Measurements from ENCODE around the gene RBMS2. TPM values are rescaled to one million over a fixed set of nuclear protein-coding genes. Genes with fewer than 3 reads are reported as not detected.
A peak's percentile ranks its signal among the peaks of the same experiment; 100 is the strongest.

RBMS2 gene
- total RNA-seq, 1 donor from 2014 or later = 7.9 TPM

DNA sequence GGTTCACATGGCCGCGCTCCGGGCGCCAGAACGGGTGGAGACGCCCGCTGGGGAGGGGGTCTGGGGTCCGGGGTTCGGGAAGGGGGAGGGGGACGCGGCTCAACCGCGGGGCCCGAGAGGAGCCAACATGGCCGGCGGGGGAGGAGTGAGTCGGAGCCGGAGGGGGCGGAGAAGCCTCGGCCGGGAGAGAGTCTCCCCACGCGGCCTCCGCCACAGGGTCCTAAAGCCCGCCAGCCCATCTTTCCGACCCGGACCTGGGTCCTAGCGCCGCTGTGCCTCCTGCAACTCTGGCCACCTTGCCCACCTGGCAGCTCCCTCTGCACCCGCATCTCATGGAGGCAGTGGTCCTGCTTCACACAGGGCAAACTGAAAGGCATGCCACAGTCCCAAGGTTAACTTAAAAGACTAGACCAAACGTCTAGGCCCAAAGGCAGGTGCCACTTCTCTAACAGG is 108.6 kb downstream of the RBMS2 start, which contains the start of gene BAZ2A:
TSS of gene BAZ2A (minus strand) at position 147 of the 453 bp plus-strand sequence. CDS start 12,796 bp downstream, outside the sequence.
- Mint-ChIP-seq H3K27ac (peak within 1 kb of the TSS; percentile 94), H3K27me3 (ENCODE audit: low read depth) (no peaks in the 10 kb centered on the region), H3K4me3 (ENCODE audit: low read depth) (peak within 1 kb of the TSS; percentile 99), H3K4me1 (ENCODE audit: low read depth) (peaks cover 61% of the 10 kb centered on the region), H3K9me3 (no peaks in the 10 kb centered on the region), H3K36me3 (ENCODE audit: low read depth) (peaks cover 30% of the 10 kb centered on the region)
- intact Hi-C loops (cut with micrococcal nuclease) = loop anchor here (5.0 to 10.0 kb wide), 2 partner anchors 513 to 705 kb away; partner anchors contain the start of genes PYM1, RPL41 and ZC3H10
- peak; percentile 81 for DNase-seq (ENCODE audit: low spot score)

DNA sequence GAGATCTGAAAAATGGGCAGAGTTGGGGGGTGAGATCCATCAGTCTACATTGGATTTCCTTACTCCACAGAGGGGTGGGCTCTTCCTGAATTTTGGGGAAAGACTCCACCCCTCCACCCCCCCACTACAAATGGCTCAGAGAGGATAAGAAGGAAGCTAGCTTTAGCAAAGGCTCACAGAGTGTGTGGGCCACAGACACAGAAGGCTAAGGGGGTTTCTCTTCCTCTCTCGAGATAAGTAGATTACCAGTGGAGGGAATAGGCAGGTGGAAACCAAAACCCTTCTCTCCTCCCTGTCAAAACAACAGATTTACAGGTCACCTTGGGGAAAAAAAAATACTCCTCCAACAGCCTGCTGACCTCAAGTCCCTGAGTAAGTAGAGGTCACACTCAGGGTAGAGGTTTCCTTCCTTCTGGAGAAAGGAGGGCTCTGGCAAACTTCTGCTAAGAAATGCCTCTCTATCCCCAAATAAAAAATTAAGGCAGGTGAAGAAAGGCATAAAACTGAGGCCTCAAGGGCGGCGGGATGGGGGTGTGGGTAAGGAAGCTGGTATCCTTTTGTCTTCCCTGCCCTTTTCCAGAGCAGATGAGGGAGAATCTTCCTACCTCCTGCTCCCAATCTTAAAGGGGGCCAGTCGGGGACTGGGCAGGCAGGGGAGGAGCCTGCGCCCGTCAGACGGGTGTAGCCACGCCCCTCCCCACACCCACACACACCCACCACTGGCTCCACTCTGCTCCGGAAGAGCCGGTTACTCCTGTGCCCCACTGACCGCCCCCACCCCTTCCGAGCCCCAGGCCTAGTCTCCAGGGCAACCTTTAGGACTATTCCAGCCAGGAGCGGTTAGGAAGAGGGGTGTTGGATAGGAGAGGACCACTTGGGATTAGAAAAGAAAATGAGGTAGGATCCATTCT is 110.4 kb downstream of the RBMS2 start:
- no peaks in the 10 kb centered on the region for H3K9me3 Mint-ChIP-seq
- peaks cover 62% of the 10 kb centered on the region for H3K4me1 Mint-ChIP-seq (ENCODE audit: low read depth)
- intact Hi-C loops (cut with micrococcal nuclease) = loop anchor here (5.0 to 10.0 kb wide), 2 partner anchors 515 to 707 kb away; partner anchors contain the start of genes PYM1, RPL41 and ZC3H10
- H3K4me3 Mint-ChIP-seq (ENCODE audit: low read depth) = peak overlapping the region; percentile 68
- DNase-seq (ENCODE audit: low spot score) = peak; percentile 62
- H3K36me3 Mint-ChIP-seq (ENCODE audit: low read depth) = peaks cover 19% of the 10 kb centered on the region
- peak overlapping the region; percentile 79 for H3K27ac Mint-ChIP-seq
- no peaks in the 10 kb centered on the region for H3K27me3 Mint-ChIP-seq (ENCODE audit: low read depth)

DNA sequence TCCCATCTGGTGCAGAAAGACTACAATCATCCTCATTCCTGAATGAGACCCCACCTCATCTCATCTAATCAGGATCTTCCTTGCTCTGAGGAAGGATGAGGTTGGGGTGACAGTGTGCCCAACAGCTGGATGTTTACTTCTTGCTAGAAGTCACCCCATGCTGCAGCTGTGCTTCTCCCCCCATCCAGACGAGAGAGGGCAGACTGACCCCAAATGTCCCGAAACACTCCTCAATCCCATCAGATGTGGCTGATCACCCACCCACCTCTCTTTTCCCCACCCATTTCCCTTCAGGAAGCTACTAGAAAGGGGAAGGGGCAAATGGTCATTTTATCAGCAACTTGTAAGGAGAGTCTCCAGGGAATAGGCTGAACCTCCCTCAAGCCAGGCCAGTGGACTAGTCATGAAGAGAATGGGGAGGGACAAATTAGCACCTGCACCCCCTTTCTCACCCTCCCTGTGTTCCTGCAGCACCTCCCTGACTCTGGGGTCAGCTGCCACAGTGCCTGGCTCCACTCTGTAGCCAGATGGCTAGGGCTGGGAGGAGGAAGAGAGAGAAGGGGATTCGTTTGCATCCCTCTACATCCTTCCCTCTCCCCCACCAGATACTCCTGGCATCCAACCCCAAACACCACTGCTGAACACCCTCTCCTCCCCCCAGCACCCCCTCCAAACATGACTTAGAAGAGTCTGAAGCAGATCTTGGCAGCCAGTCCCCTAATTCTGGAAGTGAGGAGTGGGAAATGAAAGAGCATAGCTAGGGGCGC is 111.3 kb downstream of the RBMS2 start:
- intact Hi-C loops (cut with micrococcal nuclease) = loop anchor here (5.0 to 10.0 kb wide), 2 partner anchors 516 to 708 kb away; partner anchors contain the start of genes PYM1, RPL41 and ZC3H10
- no peaks in the 10 kb centered on the region for H3K27me3 Mint-ChIP-seq (ENCODE audit: low read depth)

DNA sequence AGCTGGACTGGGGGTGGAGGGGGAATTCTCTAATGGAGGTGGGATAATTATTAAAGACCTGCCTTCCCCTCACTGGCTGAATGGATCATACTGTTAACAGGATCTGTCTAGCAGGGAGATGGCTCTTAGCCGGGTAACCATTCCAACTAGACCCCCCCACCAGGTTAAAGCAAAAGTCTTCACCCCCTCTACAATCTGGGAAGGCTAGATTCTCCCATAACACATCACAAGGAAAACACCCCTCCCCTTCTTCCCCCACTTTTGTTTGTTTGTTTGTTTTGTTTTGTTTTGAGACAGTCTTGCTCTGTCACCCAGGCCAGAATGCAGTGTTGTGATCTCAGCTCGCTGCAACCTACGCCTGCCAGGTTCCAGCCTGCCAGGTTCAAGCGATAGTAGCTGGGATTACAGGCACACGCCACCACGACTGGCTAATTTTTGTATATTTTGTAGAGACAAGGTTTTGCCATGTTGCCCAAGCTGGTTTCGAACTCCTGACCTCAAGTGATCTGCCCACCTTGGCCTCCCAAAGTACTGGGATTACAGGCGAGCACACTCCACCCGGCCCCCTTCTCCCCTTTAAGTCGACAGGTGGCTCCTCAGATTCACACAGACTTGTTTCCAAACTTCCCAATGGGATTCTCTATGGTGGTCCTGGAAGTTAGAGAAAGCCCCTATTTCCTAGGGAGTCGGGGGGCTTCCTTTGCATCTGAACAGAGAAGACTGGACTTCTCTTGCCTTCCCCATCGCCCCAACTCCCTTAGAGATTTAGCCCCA is 112.0 kb downstream of the RBMS2 start:
- intact Hi-C loops (cut with micrococcal nuclease) = loop anchor here (5.0 to 10.0 kb wide), 2 partner anchors 516 to 709 kb away; partner anchors contain the start of genes PYM1, RPL41 and ZC3H10
- Mint-ChIP-seq H3K27me3 (ENCODE audit: low read depth) (no peaks in the 10 kb centered on the region), H3K4me1 (ENCODE audit: low read depth) (peaks cover 59% of the 10 kb centered on the region), H3K9me3 (no peaks in the 10 kb centered on the region), H3K4me3 (ENCODE audit: low read depth) (peak overlapping the region; percentile 97), H3K27ac (peak overlapping the region; percentile 83), H3K36me3 (ENCODE audit: low read depth) (peaks cover 27% of the 10 kb centered on the region)
- no peak for DNase-seq (ENCODE audit: low spot score)

More for the DNA sequence above, 111.3 kb downstream of the RBMS2 start:
- H3K4me3 Mint-ChIP-seq (ENCODE audit: low read depth) = peak overlapping the region; percentile 68
- no peaks in the 10 kb centered on the region for H3K9me3 Mint-ChIP-seq
- H3K4me1 Mint-ChIP-seq (ENCODE audit: low read depth) = peaks cover 66% of the 10 kb centered on the region
- H3K27ac Mint-ChIP-seq = peak overlapping the region; percentile 54
- DNase-seq (ENCODE audit: low spot score) = no peak
- H3K36me3 Mint-ChIP-seq (ENCODE audit: low read depth) = peaks cover 25% of the 10 kb centered on the region

DNA sequence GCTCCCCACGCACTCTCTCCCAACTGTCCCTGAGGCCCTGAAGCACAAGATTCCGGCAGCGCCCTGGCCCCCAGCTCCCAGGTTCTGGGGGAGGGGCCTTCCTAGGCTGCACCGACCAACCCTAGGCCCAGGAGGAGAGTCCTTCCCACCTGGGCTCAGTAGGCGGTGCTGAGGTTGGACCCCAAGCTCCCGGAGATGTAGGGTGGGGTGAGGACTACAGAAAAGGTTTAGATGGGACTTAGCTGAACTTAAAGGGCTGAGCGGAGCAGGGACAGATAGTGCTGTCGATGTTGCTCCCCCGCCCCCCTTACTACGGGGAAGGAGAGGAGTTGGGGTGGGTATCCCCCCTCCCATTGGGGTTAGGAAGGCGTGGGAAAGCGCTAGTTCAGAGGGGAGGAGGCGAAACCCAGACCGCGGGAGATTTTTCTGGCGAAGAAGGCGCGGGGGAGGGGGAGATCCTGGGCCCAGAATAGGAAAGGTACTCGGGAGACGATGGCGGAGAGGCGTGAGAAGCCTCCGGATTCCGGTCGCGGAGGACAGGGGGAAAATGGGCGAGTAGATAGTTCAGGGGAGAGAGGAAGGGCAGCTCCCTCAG is 112.7 kb downstream of the RBMS2 start:
- intact Hi-C loops (cut with micrococcal nuclease) = loop anchor here (5.0 to 10.0 kb wide), 2 partner anchors 517 to 710 kb away; partner anchors contain the start of genes PYM1, RPL41 and ZC3H10
- no peak for DNase-seq (ENCODE audit: low spot score)
- no peaks in the 10 kb centered on the region for H3K9me3 Mint-ChIP-seq
- H3K27me3 Mint-ChIP-seq (ENCODE audit: low read depth) = no peaks in the 10 kb centered on the region
- peaks cover 59% of the 10 kb centered on the region for H3K4me1 Mint-ChIP-seq (ENCODE audit: low read depth)
- peak overlapping the region; percentile 83 for H3K27ac Mint-ChIP-seq
- H3K36me3 Mint-ChIP-seq (ENCODE audit: low read depth) = peaks cover 28% of the 10 kb centered on the region
- peak overlapping the region; percentile 97 for H3K4me3 Mint-ChIP-seq (ENCODE audit: low read depth)

DNA sequence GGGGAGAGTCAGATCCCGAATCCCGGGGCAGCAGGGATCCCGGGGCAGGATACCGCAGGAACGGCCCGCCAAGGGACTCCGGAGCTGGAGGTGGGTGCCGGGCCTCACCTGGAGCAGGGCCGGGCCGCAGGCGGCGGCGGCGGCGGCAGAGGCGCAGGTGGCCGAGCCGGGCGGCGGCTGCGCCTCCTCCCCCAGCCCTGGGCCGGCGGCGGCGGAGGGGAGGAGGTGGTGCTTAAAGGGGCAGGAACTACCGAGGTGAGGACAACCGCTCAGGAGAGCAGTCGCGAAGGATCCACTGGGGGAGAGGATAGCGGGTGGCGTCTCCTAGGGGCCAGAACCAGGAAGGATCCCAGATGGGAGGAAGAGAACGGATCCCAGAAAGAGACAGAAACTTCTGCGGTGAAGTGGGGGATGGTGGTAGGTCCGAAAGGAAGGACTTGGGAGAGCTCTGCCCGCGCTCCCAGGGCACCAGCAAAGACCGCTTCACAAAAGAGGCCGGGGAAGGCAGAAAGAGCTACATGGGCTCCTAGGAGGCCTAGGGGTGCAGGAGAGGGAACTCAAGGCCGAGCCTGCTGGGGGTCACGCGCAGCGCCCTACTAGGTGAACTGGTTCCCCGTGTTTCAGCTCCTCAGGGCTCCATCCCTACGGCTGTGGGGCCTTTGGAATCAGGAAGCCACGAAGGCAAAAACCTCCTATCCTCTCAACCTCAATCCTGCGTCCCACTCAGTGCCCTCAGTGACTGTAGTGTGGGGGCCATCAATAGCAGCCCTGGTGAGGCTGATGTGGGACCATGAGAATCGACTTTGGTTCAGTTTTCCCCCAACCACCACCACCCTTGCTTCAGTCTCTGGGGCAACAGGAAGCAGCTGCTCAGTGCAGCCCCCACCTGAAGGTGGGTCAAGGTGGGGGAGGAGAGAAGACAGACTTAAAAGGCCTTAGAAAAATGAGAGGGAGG is 113.5 kb downstream of the RBMS2 start:
- H3K27ac Mint-ChIP-seq = peak overlapping the region; percentile 93
- peaks cover 33% of the 10 kb centered on the region for H3K36me3 Mint-ChIP-seq (ENCODE audit: low read depth)

DNA sequence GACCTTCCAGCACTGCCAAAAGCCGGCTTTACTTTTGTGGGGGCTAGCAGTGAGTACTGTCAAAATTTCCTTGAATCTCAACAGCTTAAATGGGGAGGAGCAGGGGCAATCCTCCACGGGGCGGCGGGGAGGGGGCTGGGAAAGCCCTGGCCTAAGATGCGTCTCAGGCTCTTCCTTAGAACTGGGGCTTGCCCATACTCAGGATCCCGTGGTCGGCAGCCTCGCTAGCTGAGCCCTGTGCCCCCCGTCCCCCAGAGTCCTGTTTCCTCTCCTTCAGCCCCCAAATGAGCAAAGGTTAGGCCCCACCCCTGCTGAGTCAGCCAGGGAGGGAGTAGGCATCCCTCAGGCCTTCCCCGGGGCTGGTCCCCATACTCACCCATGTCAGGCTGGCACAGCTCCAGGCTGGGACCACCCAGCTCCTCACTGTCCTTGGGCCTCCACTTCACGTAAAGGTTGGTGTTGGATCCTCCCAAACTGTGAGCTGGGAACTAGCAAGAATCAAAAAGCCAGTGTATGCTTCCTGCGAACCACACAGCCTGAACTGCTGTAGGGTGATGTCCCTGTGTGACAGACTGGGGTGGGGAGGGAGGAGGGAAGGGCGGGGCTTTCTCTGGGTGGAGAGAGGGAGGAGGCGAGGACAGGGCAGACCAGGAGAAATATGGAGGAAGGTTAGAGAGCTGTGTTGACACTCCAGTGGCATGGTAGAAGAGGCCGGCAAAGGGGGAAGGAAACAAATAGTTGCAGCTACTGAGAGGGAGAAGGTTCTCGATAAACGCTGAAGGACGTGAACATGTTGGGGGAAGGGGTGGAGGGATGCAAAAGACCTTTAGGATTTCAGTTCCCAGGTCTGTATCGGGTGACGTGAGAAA is 114.4 kb downstream of the RBMS2 start:
- DNase-seq (ENCODE audit: low spot score) = peak; percentile 71
- Mint-ChIP-seq H3K4me1 (ENCODE audit: low read depth) (peaks cover 54% of the 10 kb centered on the region), H3K4me3 (ENCODE audit: low read depth) (peak overlapping the region; percentile 97), H3K9me3 (no peaks in the 10 kb centered on the region), H3K36me3 (ENCODE audit: low read depth) (peaks cover 39% of the 10 kb centered on the region), H3K27me3 (ENCODE audit: low read depth) (no peaks in the 10 kb centered on the region), H3K27ac (peak overlapping the region; percentile 93)
- intact Hi-C loops (cut with micrococcal nuclease) = loop anchor here (1.0 to 10.0 kb wide), 7 partner anchors 10 to 899 kb away; partner anchors contain the start of genes ESYT1, NAB2, NACA and PTGES3

More for the DNA sequence above, 113.5 kb downstream of the RBMS2 start:
- peak overlapping the region; percentile 97 for H3K4me3 Mint-ChIP-seq (ENCODE audit: low read depth)
- peaks cover 62% of the 10 kb centered on the region for H3K4me1 Mint-ChIP-seq (ENCODE audit: low read depth)
- DNase-seq (ENCODE audit: low spot score) = peak; percentile 65
- H3K9me3 Mint-ChIP-seq = no peaks in the 10 kb centered on the region
- no peaks in the 10 kb centered on the region for H3K27me3 Mint-ChIP-seq (ENCODE audit: low read depth)
- intact Hi-C loops (cut with micrococcal nuclease) = loop anchor here (5.0 to 10.0 kb wide), 5 partner anchors 452 to 898 kb away; partner anchors contain the start of genes ESYT1, NAB2, PYM1 and RPL41

DNA sequence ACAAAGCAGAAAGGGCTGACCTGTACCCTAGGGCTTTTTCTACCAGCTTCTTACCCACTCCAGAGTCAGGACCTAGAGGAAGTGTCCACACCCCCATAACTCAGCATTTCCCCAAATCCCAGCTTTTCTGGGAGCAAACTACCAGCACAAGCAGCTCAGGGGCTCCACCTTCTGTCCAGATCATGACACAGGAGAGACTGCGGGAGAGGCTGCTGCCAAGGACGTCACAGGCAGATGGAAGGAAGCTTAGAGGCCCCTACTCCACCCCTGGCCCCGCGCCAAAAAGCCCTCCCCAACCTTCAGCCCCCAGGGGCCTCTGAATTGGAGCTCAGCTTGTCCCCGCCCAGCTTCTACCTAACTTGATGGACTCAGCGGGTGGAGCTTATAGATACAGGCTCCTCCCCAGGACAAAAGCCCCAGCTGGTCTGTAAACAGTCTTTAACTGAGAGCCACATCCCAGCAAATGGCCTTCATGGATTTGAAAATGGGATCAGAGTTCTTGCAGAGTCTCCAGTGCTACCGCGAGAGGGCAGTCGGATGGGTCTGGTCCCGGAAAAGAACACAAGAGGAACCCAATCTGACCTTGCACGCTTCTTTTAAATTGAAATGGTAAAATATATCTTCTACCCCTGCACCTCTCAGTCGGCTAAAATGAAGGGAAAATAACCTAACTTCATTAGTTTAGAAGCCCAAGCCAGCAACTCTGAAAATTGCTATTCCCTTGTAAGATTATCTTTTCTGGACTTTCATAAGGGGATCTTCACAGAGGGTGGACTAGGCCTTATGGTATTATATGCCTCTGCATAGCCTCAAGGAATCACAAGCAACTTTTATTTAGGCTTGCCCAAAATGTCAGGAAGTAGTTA is 115.3 kb downstream of the RBMS2 start:
- peaks cover 45% of the 10 kb centered on the region for H3K36me3 Mint-ChIP-seq (ENCODE audit: low read depth)
- no peaks in the 10 kb centered on the region for H3K27me3 Mint-ChIP-seq (ENCODE audit: low read depth)
- DNase-seq (ENCODE audit: low spot score) = peak; percentile 87
- H3K4me1 Mint-ChIP-seq (ENCODE audit: low read depth) = peaks cover 47% of the 10 kb centered on the region
- peak overlapping the region; percentile 93 for H3K27ac Mint-ChIP-seq
- no peaks in the 10 kb centered on the region for H3K9me3 Mint-ChIP-seq
- peak overlapping the region; percentile 97 for H3K4me3 Mint-ChIP-seq (ENCODE audit: low read depth)
- intact Hi-C loops (cut with micrococcal nuclease) = loop anchor here (1.0 to 10.0 kb wide), 7 partner anchors 9 to 900 kb away; partner anchors contain the start of genes ESYT1, NAB2, NACA and PTGES3

DNA sequence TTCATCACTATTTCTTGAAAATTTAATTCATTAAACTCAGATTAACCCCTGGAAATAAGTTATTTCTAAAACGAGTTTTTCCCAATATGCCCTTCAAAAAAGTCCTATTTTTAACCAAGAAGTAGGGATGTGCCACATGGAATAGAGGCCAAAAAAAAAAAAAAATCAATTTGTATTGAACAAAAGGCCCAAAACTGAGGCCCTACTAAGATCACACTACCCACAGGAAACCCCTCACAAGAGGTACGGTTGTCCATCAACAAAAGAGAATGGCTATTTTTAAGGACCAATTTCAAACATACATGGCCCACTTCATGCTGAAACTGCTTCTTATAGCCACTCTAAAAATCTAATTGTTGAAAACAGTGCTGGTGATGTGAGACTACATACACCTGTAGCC is 116.0 kb downstream of the RBMS2 start:
- peaks cover 52% of the 10 kb centered on the region for H3K36me3 Mint-ChIP-seq (ENCODE audit: low read depth)
- H3K4me3 Mint-ChIP-seq (ENCODE audit: low read depth) = no peak overlapping the region
- peaks cover 47% of the 10 kb centered on the region for H3K4me1 Mint-ChIP-seq (ENCODE audit: low read depth)
- intact Hi-C loops (cut with micrococcal nuclease) = loop anchor here (2.0 to 10.0 kb wide), 5 partner anchors 87 to 900 kb away; partner anchors contain the start of genes ESYT1, NAB2, NACA and PYM1
- no peaks in the 10 kb centered on the region for H3K27me3 Mint-ChIP-seq (ENCODE audit: low read depth)
- DNase-seq (ENCODE audit: low spot score) = no peak
- peak overlapping the region; percentile 93 for H3K27ac Mint-ChIP-seq
- no peaks in the 10 kb centered on the region for H3K9me3 Mint-ChIP-seq
